KBM-7 (cell line): Measurements from ENCODE around the gene HPS1.

Experiments used
- DNase-seq: peaks from one replicate; pipeline ENCODE4 v3.0.0-alpha.2; 2015
- in situ Hi-C: fragments of 300-500 bp; cut with MboI; formaldehyde crosslinking; loops from 2 replicates; pipeline ENCODE4 v1.14.3; 2020; ENCODE audit warnings: low sequenced_read_pairs, low pct_unique_long_range_greater_than_20kb, mixed read lengths

Gene HPS1

GRCh38 chr10:98466861-98467505 lies 20.2 kb upstream of the HPS1 start:
- in situ Hi-C loops, result loop anchor here (25.0 kb wide), 1 partner anchor 570 kb away; no protein-coding TSS in a partner anchor
- no peak for DNase-seq

GRCh38 chr10:98465866-98466265 lies 19.1 kb upstream of the HPS1 start:
- no peak for DNase-seq
- in situ Hi-C loops, result loop anchor here (25.0 kb wide), 1 partner anchor 571 kb away; no protein-coding TSS in a partner anchor

- in situ Hi-C loops, result loop anchor here (25.0 kb wide), 1 partner anchor 573 kb away; no protein-coding TSS in a partner anchor
- no peak for DNase-seq
Measured at GRCh38 chr10:98463976-98464754, 17.4 kb upstream of the HPS1 start.

- in situ Hi-C loops, result loop anchor here (25.0 kb wide), 1 partner anchor 574 kb away; no protein-coding TSS in a partner anchor
- DNase-seq, result no peak
Measured at GRCh38 chr10:98463016-98463415, 16.3 kb upstream of the HPS1 start.

GRCh38 chr10:98461500-98461842 lies 14.7 kb upstream of the HPS1 start:
- no peak for DNase-seq
- in situ Hi-C loops, result loop anchor here (25.0 kb wide), 1 partner anchor 576 kb away; no protein-coding TSS in a partner anchor

- in situ Hi-C loops, result loop anchor here (25.0 kb wide), 1 partner anchor 576 kb away; no protein-coding TSS in a partner anchor
Measured at GRCh38 chr10:98460837-98461499, 14.2 kb upstream of the HPS1 start.

GRCh38 chr10:98458809-98459784 lies 12.4 kb upstream of the HPS1 start:
- DNase-seq, result no peak
- in situ Hi-C loops, result loop anchor here (25.0 kb wide), 1 partner anchor 578 kb away; no protein-coding TSS in a partner anchor

More at GRCh38 chr10:98460837-98461499, 14.2 kb upstream of the HPS1 start:
- DNase-seq, result no peak

GRCh38 chr10:98457721-98458120 lies 11.0 kb upstream of the HPS1 start:
- in situ Hi-C loops, result loop anchor here (25.0 kb wide), 1 partner anchor 580 kb away; no protein-coding TSS in a partner anchor
- no peak for DNase-seq

- DNase-seq, result no peak
- in situ Hi-C loops, result loop anchor here (25.0 kb wide), 1 partner anchor 580 kb away; no protein-coding TSS in a partner anchor
Measured at GRCh38 chr10:98456686-98457482, 10.1 kb upstream of the HPS1 start.

GRCh38 chr10:98456043-98456570 lies 9.4 kb upstream of the HPS1 start:
- no peak for DNase-seq
- in situ Hi-C loops, result loop anchor here (25.0 kb wide), 1 partner anchor 581 kb away; no protein-coding TSS in a partner anchor

- in situ Hi-C loops, result loop anchor here (25.0 kb wide), 1 partner anchor 584 kb away; no protein-coding TSS in a partner anchor
- no peak for DNase-seq
Measured at GRCh38 chr10:98453729-98454128, 7.0 kb upstream of the HPS1 start.

GRCh38 chr10:98450618-98451017 lies 3.9 kb upstream of the HPS1 start:
- DNase-seq, result no peak
- in situ Hi-C loops, result loop anchor here (25.0 kb wide), 1 partner anchor 587 kb away; no protein-coding TSS in a partner anchor

GRCh38 chr10:98449287-98449686 lies 2.6 kb upstream of the HPS1 start:
- DNase-seq, result no peak
- in situ Hi-C loops, result no loop called here

- peak; percentile 59 for DNase-seq
- in situ Hi-C loops, result no loop called here
Measured at GRCh38 chr10:98446151-98446660, 529 bp downstream of the HPS1 start.

- in situ Hi-C loops, result no loop called here
- no peak for DNase-seq
Measured at GRCh38 chr10:98445200-98445812, 1.4 kb downstream of the HPS1 start.

GRCh38 chr10:98444314-98445006 lies 2.3 kb downstream of the HPS1 start:
- in situ Hi-C loops, result no loop called here
- DNase-seq, result no peak
